SU-DHL-6 (cell line): ENCODE results near the gene AMACR.

Source experiments
- H2AFZ ChIP-seq: fragments of 200-600 bp; sonication (generic); 2 replicates; pipeline ENCODE4 v1.6.1; 2014; ENCODE audit warnings: low read depth, mild to moderate bottlenecking, moderate library complexity, mixed read lengths, antibody characterized with exemption, low read length; ENCODE audit not compliant: severe bottlenecking
- H3F3A ChIP-seq: fragments of 200-600 bp; shearing (Covaris generic); 2 replicates; pipeline ENCODE4 v1.6.0; 2016; ENCODE audit warnings: antibody characterized with exemption, mild to moderate bottlenecking; ENCODE audit not compliant: insufficient read depth
- H3K27ac ChIP-seq: fragments of 200-600 bp; sonication (generic); 2 replicates; pipeline ENCODE4 v1.5.1; 2016; ENCODE audit warnings: low read depth, mild to moderate bottlenecking, low read length, moderate library complexity, mixed read lengths
- H3K27me3 ChIP-seq: fragments of 200-600 bp; sonication (generic), shearing (Covaris generic); 2 replicates; pipeline ENCODE4 v1.6.0; 2014; ENCODE audit warnings: mild to moderate bottlenecking, low read length
- H3K36me3 ChIP-seq: fragments of 200-600 bp; sonication (generic); 2 replicates; pipeline ENCODE4 v1.6.1; 2014; ENCODE audit warnings: mild to moderate bottlenecking, low read length, mixed read lengths
- H3K4me2 ChIP-seq: fragments of 300-600, 200-600 bp; shearing (Covaris generic), sonication (generic); 2 replicates; pipeline ENCODE4 v1.6.0; 2014; ENCODE audit warnings: low read length, low read depth, mild to moderate bottlenecking; ENCODE audit not compliant: poor library complexity, severe bottlenecking
- H3K4me3 ChIP-seq: fragments of 200-600 bp; sonication (generic); 2 replicates; pipeline ENCODE4 v1.5.1; 2014; ENCODE audit warnings: antibody characterized with exemption, low read length, mild to moderate bottlenecking, mixed read lengths; ENCODE audit not compliant: insufficient read depth, poor library complexity, severe bottlenecking
- H3K79me2 ChIP-seq: fragments of 200-600 bp; sonication (generic); 2 replicates; pipeline ENCODE4 v1.6.1; 2014; ENCODE audit warnings: mild to moderate bottlenecking, low read length, moderate library complexity; ENCODE audit not compliant: insufficient read depth
- H3K9ac ChIP-seq: fragments of 200-600 bp; sonication (generic); 2 replicates; pipeline ENCODE4 v1.7.0; 2014; ENCODE audit warnings: mild to moderate bottlenecking, low read length
- H3K9me2 ChIP-seq: fragments of 200-600 bp; sonication (generic); replicated peaks from 2 replicates; pipeline ENCODE4 v1.6.1; 2014; ENCODE audit warnings: low read length; ENCODE audit not compliant: insufficient read depth
- H3K9me3 ChIP-seq: fragments of 200-600 bp; sonication (generic); 2 replicates; pipeline ENCODE4 v1.6.1; 2014; ENCODE audit warnings: low read length, mixed read lengths; ENCODE audit not compliant: insufficient read depth
- H4K20me1 ChIP-seq: fragments of 200-600 bp; sonication (generic); 2 replicates; pipeline ENCODE4 v1.6.1; 2014; ENCODE audit warnings: low read depth, mild to moderate bottlenecking, antibody characterized with exemption, low read length, moderate library complexity, mixed read lengths
- CTCF ChIP-seq: fragments of 200-600 bp; sonication (generic); IDR thresholded peaks from one replicate; pipeline ENCODE4 v1.5.1; 2017; ENCODE audit warnings: antibody characterized with exemption, mild to moderate bottlenecking, low read length, moderate library complexity; ENCODE audit not compliant: insufficient read depth, poor library complexity, severe bottlenecking
- EZH2phosphoT487 ChIP-seq: fragments of 200-600 bp; sonication (generic), shearing (Covaris generic); conservative IDR thresholded peaks from 2 replicates; pipeline ENCODE4 v1.6.1; 2018; ENCODE audit warnings: mild to moderate bottlenecking, antibody characterized with exemption, low read length, moderate library complexity, mixed read lengths

The AMACR gene

GRCh38 chr5:33981408-33982162 lies 26.3 kb downstream of the AMACR start:
- Histone ChIP-seq H3K79me2 (no peaks in the 10 kb centered on the region), H3K36me3 (no peaks in the 10 kb centered on the region), H2AFZ (no peak overlapping the region), H3K27me3 (no peaks in the 10 kb centered on the region), H3K9me2 (no peaks in the 10 kb centered on the region), H3K4me2 (no peak overlapping the region), H3K4me3 (no peak overlapping the region), H3K9me3 (no peaks in the 10 kb centered on the region; the same call in 1 of the 2 replicates), H3K9ac (no peak overlapping the region), H3F3A (no peaks in the 10 kb centered on the region), H4K20me1 (no peaks in the 10 kb centered on the region), H3K27ac (no peak overlapping the region)
- TF ChIP-seq CTCF = no peak
- no peak for TF ChIP-seq EZH2phosphoT487

GRCh38 chr5:33980030-33980429 lies 27.8 kb downstream of the AMACR start:
- Histone ChIP-seq H3K27me3 (no peaks in the 10 kb centered on the region), H3K36me3 (no peaks in the 10 kb centered on the region), H3K27ac (no peak overlapping the region), H3K9ac (no peak overlapping the region), H4K20me1 (no peaks in the 10 kb centered on the region), H3F3A (no peaks in the 10 kb centered on the region), H3K9me2 (no peaks in the 10 kb centered on the region), H3K9me3 (no peaks in the 10 kb centered on the region; the same call in 1 of the 2 replicates), H3K4me2 (no peak overlapping the region), H2AFZ (no peak overlapping the region), H3K4me3 (no peak overlapping the region), H3K79me2 (no peaks in the 10 kb centered on the region)
- no peak for TF ChIP-seq EZH2phosphoT487
- no peak for TF ChIP-seq CTCF

- no peaks in the 10 kb centered on the region for H3K9me3 ChIP-seq
- no peaks in the 10 kb centered on the region for H4K20me1 ChIP-seq
- no peaks in the 10 kb centered on the region for H3K79me2 ChIP-seq
- no peaks in the 10 kb centered on the region for H3K36me3 ChIP-seq
- H3K9me2 ChIP-seq = no peaks in the 10 kb centered on the region
- no peak overlapping the region for H3K4me3 ChIP-seq
- H3K27ac ChIP-seq = no peak overlapping the region
- no peaks in the 10 kb centered on the region for H3F3A ChIP-seq
- H2AFZ ChIP-seq = no peak overlapping the region
- TF ChIP-seq EZH2phosphoT487 (no peak), CTCF (no peak)
- H3K9ac ChIP-seq = no peak overlapping the region
- H3K27me3 ChIP-seq = no peaks in the 10 kb centered on the region
- no peak overlapping the region for H3K4me2 ChIP-seq
These were observed 29.5 kb downstream of the AMACR start for GRCh38 chr5:33978306-33978705.
